HL-60 (cell line): Measurements from ENCODE around the gene FLYWCH2.
"Not testable (repeated sequence)": the region's sequence is repeated elsewhere in the genome, so short reads cannot be mapped to it uniquely, and the experiment has no call there.

Source experiments
- DNase-seq, 2 experiments: peaks; one replicate each; pipeline ENCODE4 v3.0.0-alpha.2; 2010 to 2020; ENCODE audit warnings: low read depth in 1 of 2, low spot score in 1 of 2
- H3K27ac ChIP-seq: fragments of 250-450 bp; sonication (Bioruptor Pico); replicated peaks from 2 replicates; pipeline ENCODE4 v1.5.1; 2020; ENCODE audit warnings: mild to moderate bottlenecking, moderate library complexity
- H3K27me3 ChIP-seq: fragments of 250-450 bp; sonication (Bioruptor Pico); 2 replicates; pipeline ENCODE4 v1.5.1; 2021; ENCODE audit warnings: mild to moderate bottlenecking, moderate library complexity; ENCODE audit not compliant: insufficient read depth, poor library complexity, severe bottlenecking
- H3K4me3 ChIP-seq: replicated peaks from 2 replicates; pipeline ENCODE4 v1.5.1; 2011; ENCODE audit warnings: mild to moderate bottlenecking, control low read depth, low read length; ENCODE audit not compliant: insufficient read depth
- CTCF ChIP-seq: IDR thresholded peaks from one replicate; pipeline ENCODE4 v1.5.1; 2011; ENCODE audit warnings: low read length, control low read depth, inconsistent platforms; ENCODE audit not compliant: insufficient read depth
- GABPA ChIP-seq: IDR thresholded peaks from 2 replicates; pipeline ENCODE4 v1.6.1; 2012; ENCODE audit warnings: low read depth
- POLR2AphosphoS5 ChIP-seq: IDR thresholded peaks from 2 replicates; pipeline ENCODE4 v1.6.1; 2012; ENCODE audit warnings: low read depth
- SPI1 ChIP-seq: IDR thresholded peaks from 2 replicates; pipeline ENCODE4 v1.6.1; 2012; ENCODE audit warnings: low read depth, mild to moderate bottlenecking, borderline replicate concordance
- TF ChIP-seq, protein P1 (sequence below): IDR thresholded peaks from 2 replicates; pipeline ENCODE4 v1.6.1; 2012; ENCODE audit warnings: low read depth; ENCODE audit not compliant: insufficient replicate concordance

FLYWCH2 gene

GRCh38 chr16:2929693-2930092, 46.7 kb downstream of the FLYWCH2 start:
- no peaks in the 10 kb centered on the region for H3K27me3 ChIP-seq
- H3K27ac ChIP-seq, result no peak overlapping the region
- DNase-seq, result no peak
- H3K4me3 ChIP-seq, result no peak overlapping the region
- no peak for TF ChIP-seq CTCF
- TF ChIP-seq SPI1, result no peak
- TF ChIP-seq POLR2AphosphoS5, result no peak
- TF ChIP-seq GABPA, result no peak
- TF ChIP-seq, protein P1, sequence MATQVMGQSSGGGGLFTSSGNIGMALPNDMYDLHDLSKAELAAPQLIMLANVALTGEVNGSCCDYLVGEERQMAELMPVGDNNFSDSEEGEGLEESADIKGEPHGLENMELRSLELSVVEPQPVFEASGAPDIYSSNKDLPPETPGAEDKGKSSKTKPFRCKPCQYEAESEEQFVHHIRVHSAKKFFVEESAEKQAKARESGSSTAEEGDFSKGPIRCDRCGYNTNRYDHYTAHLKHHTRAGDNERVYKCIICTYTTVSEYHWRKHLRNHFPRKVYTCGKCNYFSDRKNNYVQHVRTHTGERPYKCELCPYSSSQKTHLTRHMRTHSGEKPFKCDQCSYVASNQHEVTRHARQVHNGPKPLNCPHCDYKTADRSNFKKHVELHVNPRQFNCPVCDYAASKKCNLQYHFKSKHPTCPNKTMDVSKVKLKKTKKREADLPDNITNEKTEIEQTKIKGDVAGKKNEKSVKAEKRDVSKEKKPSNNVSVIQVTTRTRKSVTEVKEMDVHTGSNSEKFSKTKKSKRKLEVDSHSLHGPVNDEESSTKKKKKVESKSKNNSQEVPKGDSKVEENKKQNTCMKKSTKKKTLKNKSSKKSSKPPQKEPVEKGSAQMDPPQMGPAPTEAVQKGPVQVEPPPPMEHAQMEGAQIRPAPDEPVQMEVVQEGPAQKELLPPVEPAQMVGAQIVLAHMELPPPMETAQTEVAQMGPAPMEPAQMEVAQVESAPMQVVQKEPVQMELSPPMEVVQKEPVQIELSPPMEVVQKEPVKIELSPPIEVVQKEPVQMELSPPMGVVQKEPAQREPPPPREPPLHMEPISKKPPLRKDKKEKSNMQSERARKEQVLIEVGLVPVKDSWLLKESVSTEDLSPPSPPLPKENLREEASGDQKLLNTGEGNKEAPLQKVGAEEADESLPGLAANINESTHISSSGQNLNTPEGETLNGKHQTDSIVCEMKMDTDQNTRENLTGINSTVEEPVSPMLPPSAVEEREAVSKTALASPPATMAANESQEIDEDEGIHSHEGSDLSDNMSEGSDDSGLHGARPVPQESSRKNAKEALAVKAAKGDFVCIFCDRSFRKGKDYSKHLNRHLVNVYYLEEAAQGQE, result no peak

DNA sequence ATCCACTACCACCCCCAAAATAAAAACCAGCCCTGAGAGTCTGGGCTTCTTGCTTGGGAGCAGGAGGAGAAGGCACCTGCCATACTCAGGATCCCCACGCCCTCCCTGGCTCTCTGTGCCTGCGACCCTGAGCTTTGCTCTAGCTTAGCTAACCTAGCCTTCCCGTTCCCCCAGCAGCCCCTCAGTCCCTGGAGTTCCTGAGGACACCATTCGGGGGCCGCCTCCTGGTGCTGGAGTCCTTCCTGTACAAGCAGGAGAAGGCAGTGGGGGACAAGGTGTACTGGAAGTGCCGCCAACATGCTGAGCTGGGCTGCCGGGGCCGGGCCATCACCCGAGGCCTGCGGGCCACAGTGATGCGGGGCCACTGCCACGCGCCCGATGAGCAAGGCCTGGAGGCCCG, 47.2 kb downstream of the FLYWCH2 start:
- H3K27me3 ChIP-seq, result no peaks in the 10 kb centered on the region
- no peak overlapping the region for H3K27ac ChIP-seq
- TF ChIP-seq SPI1 (no peak), POLR2AphosphoS5 (no peak), CTCF (no peak), GABPA (no peak)
- TF ChIP-seq, protein P1, result no peak
- DNase-seq, result no peak
- H3K4me3 ChIP-seq, result no peak overlapping the region

- H3K4me3 ChIP-seq, H3K27ac ChIP-seq, H3K27me3 ChIP-seq, DNase-seq: not testable (repeated sequence)
These were observed 48.4 kb downstream of the FLYWCH2 start for GRCh38 chr16:2931231-2931914.

GRCh38 chr16:2933136-2933535, 50.1 kb downstream of the FLYWCH2 start:
- TF ChIP-seq POLR2AphosphoS5 (no peak), CTCF (no peak), GABPA (no peak), SPI1 (no peak)
- TF ChIP-seq, protein P1, result no peak
- no peak overlapping the region for H3K4me3 ChIP-seq
- no peaks in the 10 kb centered on the region for H3K27me3 ChIP-seq
- H3K27ac ChIP-seq, result no peak overlapping the region
- no peak for DNase-seq
